HG02885 (cell line): ENCODE measurements around the gene ADAMTS15.

ENCODE experiments used
- ATAC-seq: cut with Tn5 transposase; IDR thresholded peaks from one replicate; pipeline ENCODE4 v1.9.1; 2021; ENCODE audit warnings: mild to moderate bottlenecking; ENCODE audit not compliant: unreplicated experiment, poor library complexity

ADAMTS15 gene

DNA sequence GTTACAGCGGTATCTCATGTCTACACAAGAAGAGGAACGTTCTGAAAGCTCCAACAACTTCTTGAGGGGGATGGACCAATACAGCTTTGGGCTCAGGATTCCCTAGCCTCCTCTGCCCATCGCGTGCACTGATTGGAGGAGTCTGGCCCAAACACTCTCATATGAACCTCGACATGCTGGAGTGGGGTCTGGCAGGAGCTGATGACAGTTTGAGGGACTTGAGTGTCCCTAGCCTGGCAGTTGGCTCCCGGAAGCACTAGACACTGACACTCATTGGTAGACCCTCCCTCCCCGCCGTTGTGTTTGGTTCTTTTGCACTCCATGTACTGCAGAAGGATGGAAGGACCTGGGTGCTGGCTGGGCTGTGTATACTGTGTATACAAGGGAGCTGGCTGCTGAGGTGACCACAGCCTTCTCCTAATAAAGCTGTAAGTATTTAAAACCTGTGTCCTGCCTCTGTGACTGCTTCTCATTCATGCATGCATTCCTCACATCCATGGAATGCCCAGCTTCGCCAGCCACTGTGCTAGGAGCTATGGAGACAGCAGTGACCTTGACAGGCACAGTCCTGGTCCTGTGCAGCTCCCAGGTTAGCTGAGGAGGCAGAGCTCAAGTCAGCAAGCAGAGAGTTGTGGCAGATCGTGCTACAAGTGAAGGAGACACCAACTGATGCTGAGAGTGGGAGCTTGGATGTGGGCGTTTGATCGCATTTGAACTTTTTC lies 27.9 kb downstream of the ADAMTS15 start:
- no peak for ATAC-seq

DNA sequence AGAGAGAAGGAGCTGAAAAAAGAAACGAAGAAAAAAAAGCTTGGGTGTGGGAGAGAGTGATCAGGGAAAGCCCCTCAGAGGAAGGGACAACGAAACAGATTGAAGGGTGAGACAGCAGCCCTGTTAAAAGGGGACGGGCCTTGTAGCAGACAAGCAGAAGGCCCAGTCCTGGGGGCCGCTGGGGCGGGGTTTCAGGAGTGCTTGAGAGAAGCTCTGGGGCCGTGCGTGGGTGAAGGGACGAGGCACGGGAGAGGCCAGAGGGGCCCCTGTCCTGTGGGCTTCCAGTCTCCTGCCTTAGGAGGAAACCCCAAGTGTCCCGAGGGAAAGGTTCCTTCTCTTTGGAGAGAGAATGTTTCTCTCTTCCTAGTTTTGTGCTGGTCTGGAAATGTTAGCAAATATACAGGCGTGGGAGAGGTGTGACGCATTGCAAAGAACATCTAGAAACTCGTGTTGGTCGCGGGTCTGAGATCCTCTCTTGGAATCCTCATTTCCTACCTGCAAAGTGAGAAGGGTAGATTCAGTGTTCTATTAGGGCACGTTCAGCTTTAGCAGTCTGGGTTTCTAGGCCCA lies 28.6 kb downstream of the ADAMTS15 start:
- no peak for ATAC-seq

DNA sequence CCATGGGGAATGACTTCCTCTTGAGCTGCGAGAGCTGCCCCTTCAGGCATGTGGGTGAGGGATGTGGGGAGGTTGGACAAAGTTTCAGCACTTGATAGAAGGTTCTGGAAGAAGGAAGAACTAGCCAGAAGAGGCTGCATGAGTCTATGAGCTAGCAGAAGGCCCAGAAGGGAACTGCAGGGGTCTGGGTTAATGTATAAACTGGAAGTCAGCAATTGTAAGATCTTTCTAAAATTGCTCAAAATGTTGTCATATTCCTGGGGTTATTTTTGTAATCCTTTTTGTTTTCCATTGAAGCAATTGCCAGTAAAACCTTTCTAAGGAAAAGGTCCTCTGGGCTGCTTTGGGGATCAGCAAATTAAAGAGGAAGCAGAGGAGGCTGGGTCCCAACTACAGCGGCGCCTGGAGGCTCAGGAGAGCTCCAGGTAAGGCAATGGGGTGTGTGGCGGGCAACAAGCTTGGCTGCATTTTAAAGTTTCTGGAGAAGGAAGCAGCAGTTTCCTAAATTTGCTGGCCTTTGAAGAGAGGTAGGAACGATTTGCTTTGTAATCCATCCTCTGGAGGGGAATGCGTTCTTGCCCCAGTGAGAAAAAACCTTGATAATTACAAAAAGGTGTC lies 29.2 kb downstream of the ADAMTS15 start:
- ATAC-seq = no peak

DNA sequence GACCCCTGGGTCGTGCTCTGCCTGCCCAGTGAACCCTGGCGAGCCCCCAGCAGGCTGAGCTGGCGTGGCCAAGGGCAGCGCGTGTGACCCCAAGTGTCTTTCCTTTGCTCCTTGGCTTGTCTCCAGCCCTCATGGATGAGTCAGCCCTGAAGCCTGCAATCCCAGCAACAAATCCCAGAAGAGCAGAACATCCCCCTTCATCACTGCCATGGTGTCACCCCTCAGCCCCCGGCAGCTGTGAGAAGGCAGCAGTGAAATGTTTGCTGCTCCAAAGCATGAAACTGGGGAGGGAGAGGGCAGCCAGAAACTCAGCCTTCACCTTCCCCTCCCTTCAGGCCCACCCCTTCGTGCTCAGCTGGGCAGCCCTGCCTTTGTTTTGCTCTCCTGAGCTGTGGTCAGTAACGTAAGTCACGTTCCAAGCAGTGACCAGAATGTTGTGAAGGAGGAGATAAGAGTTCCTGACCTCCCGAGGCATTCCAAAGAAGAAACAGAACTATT lies 29.8 kb downstream of the ADAMTS15 start:
- no peak for ATAC-seq

DNA sequence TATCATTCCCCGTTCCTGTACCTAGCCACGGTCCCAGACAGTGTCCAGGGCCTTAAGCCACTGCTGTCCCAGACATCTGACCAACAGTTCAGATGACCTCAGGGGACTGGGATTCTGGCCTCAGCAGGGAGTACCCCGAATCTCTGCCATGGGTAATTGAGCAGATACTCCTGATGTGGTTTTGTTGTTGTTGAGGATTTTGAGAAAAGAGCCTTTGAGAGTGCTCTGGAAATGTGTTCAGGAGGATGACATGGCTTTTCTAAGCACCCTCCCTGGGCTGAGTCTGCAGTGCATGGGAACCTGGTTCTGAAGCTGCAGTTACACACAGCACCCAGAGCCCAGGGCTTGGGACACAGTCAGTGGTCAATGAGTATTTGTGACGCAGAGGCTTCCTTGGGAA lies 30.4 kb downstream of the ADAMTS15 start:
- no peak for ATAC-seq

DNA sequence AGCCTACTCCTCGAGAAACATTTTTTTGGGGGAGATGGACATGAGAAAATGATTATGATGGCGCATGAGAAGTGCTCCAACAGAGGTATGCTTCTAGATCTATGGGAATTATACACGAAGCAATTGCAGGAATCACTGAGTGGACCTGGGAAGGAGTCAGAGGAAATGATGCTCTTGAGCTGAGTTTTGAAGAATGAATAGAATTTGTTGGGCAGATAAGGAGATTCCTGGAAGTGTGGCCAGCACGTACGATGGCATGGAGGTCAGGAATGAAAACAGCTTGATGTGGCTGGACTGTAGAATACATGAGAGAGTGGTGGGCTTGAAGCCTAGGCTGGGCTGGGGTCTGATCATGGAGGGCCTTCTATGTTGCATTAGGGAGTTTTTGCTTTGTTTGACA lies 31.7 kb downstream of the ADAMTS15 start:
- ATAC-seq = no peak

DNA sequence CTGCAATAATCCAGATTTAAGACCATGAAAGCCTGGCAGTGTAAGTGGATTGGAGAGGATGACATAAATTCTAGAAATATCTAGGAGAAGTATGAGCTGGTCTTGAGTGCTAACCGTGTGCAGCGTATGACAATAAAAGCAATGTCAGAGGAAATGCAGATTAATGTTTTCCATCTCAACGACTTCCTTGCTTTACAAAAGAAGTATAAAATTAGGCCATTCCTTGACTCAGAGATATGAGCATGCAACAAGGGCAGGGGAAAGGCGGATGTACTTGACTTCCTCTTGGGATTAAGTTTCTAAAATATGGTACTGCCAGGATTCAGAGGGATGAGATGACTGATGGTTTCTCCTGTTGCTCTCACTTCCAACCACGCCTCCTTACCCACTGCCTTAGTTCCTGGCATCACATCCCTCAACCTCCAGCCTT lies 32.3 kb downstream of the ADAMTS15 start:
- ATAC-seq = no peak

DNA sequence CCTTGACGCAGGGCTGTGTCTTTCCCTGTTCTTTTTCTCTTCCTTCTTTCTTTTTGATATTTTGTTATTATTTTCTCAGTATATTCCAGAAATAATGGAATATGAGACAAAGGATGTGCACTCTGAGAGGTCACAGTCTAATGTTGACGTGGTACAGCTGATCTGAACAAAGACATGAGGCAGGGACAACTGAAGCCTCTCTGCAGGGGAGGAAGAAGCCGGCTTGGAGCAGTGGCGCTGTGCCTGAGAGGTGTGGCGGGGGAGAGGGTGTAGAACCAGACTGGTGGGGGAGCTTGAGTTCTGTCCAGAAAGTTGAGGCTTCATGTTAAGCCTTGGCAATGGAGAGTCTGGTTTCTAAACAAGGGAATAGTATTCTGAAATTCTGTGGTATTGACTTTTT lies 34.7 kb downstream of the ADAMTS15 start:
- no peak for ATAC-seq

DNA sequence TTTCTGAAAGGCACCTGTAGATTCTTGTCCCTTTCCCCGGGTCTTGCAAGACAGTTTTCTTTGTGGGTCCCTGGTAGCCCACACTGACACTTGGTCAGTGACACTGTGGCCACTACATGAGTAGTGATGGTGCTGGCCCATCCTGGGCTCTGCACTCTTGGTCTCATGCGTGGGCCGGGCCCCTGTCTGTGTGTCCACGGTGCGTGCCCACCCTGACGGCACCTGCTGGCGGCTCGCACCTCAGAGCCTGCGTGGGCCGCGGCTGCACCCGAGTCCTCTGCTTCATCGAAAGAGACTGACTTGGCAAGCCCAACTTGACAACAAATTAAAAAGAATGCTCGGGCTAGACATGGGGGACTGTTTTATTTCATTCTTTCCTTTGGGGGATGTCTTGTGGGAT lies 37.5 kb downstream of the ADAMTS15 start:
- ATAC-seq = no peak

DNA sequence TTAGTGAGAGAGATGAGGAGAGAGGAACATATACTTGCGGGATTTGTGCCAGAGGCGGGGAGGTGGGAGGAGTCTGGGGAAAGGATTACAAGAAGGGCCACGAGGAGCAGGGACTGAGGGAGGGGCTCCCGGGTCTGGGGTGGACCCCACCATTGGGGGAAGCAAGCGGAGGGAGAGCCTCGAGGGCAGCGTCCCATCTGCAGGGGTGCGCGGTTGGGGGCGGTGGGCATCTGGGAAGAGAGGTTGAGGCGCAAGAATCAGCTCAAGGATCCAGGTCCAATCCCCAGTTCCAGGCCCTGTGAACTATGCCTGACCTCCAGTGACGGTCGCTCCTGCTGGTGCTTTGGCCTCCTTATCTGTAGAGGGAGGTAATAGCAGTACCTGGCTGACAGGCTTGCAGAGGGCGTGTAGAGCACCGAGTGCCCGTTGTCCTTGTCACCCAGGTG lies 38.0 kb downstream of the ADAMTS15 start:
- no peak for ATAC-seq

DNA sequence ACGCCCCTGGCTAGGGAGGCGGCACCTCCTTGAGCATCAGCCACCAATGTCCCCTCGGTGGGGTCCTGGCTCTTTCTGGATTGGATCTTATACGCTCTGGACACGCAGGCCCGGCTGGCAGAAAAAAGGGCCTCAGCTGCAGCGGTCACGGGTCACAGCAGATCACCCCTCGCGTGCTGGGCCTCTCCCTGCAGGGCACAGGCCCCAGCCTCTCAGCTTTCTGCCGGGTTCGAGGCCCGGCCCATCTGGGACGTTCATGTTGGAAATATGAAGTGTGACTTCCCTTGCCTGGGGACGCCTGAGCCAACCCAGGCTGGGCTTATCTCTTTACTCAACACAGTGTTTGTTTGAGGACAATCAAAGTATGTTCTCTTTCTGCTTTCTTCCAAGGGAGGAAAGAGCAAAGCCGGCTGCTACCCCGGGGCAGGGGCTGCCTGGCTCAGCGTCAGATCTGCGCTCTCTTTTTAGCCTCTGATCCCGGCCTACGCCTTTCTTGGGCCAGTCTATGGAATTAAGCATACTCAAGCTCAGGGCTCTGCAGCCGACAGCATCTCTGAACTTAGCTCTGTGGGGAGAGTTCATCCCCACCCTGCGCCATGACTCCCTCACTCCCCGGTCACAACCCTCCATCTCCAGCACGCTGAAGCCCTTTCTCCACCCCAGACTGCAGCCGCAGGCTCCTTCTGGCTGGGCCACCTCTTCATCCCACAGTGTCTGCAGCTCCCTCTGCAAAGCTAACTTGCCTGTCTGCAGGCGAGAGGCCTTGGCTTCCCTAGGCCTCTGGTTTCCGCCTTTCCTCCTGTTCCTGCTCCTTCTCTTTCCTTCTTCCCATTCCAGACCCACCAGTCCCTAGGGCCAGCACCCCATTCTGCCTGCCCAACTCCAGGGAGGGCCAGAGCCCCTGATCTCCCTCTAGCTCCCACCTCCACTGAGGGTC lies 38.8 kb downstream of the ADAMTS15 start:
- ATAC-seq = no peak

DNA sequence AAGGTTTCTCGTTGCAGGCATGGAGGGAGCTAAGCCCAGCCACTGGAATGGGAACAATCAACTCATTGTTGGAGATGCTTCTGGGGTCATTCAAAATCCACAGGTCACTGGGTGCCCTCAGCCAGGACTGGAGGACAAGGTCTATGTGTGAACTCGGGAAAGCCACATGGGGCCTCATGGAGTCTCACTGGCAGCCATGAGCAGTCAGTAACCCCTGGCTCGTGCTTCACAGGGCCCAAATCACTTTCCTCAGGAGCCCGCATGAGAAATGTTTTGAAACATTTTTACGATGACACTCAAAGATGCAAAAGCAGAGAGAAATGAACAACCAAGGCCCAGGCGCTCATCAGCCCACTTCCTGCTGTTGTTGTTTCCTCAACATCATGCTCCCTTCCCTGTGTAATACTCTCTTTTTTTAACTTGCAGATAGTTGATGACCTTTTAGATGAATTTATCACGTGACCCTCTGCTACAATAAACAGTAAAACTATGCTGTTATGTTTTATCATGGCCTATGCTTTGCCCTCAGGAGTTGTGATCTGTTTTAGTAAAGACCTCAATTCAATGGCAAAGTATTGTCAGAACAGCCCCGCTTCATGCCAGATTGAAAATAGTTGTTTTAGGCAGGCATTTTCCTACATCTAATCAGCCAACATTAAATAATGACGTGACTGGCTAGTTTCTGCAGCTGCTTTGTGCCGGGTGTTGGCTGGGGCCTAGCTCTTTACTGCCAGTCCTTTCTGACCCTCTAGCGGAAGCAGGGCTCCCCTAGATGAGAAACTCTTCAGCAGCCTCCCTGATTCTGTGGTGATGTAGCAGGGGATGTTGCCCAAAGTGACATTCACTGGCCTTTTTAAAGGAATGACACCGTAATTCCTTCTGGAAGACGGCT lies 39.7 kb downstream of the ADAMTS15 start:
- no peak for ATAC-seq

DNA sequence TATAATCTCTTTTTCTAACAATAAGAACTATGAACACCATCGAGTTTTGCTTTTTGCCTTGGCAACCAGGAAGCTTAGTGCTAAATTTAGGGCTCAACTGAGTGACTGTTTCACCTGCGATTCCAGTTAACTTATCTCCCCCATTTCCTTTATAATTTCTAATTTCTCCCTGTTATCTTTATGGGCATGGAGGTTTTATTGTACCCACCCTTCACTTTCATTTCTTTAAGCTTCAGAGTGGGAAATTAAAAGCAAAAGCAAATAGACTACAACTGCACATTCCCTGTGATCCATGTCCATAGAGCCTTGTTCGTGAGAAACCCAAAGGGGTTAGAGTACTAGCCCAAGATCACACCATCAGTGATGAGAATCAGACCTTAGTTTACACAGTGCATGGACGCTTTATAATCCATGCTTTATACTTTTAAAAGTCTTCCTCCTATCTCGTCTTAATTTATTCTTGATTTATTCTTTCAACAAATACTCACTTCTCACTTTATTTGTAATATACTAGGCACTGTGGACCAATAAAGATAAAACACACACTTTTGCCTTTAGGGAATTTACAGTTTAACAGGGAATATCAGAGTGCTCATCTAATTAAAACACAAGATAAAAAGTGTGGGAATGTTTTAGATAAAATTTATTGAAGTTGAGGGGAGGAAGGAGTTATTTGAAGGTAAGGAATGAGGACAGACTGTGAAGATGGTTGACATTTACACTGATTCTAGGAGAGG lies 40.6 kb downstream of the ADAMTS15 start:
- no peak for ATAC-seq

DNA sequence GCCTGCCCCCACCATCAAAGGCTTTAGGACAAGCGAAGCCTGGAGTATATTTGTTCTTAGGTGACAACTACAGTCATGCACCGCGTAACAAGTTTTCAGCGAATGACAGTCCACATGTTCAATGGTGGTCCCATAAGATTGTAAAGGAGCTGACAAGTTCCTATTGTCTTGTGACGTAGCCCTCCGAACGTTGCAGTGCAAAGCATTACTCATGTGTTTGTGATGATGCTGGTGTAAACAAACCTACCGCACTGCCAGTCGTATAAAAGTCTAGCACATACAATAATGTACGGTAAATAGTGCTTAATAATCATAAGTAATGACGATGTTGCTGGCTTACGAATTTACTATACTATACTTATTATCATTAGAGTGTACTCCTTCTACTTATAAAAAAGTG lies 41.3 kb downstream of the ADAMTS15 start:
- ATAC-seq = no peak

DNA sequence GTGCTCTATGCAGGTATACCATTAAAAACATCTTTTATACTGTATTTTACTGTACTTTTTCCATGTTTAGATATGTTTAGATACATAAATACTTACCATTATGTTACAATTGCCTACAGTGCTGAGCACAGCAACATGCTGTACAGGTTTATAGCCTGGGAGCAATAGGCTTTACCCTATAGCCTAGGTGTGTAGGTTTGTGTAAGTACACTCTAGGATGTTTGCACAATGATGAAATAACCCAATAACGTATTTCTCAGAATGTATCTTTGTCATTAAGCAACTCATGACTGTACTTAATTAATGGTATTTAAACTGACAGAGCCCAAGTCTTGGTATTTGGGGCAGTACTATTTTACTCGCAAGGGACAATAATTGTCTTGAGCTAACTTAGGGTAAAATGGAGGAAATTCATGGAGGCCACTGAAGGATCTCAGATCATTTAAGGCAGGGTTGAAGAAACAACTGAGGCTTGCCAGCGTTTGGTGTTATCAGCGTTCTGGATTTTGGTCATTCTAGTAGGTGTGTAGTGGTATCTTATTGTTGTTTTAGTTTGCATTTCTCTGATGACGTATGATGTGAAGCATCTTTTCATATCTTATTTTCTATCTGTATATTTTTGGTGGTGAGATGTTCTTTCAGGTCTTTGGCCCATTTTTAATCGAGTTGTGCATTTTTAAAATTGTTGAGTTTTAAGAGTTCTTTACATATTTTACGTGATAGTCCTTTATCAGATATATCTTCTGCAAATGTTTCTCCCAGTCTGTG lies 42.4 kb downstream of the ADAMTS15 start:
- no peak for ATAC-seq

DNA sequence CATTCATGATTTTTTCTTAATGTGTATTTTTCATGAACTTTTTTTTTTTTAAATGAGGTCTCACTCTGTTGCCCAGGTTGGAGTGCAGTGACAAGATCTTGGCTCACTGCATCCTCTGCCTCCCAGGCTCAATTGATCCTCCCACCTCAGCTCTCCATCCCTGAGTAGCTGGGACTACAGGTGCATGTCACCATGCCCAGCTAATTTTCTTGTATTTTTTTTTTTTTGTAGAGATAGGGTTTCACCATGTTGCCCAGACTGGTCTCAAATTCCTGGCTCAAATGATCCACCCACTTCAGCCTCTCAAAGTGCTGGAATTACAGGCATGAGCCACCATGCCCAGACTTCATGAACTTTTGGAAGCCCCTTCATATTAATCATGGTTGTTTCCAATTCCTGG lies 49.7 kb downstream of the ADAMTS15 start:
- ATAC-seq = no peak

DNA sequence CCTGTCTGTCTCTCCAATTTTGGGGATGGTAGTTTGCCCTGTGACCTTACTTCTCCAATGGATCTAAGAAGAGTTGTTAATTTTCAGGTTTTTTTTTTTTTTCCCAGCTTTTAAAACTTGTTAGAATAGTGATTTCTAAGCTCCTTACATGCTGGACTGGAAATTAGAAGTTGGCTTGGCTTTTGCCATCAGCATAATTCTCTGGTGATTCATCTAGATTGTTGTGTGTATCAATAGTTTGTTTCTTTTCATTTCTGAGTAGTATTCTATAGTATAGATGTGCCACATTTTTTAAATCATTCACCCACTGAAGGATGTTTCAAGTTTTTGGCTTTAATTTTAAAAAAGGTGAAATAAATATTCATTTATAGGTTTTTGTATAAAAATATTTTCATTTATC lies 51.4 kb downstream of the ADAMTS15 start:
- no peak for ATAC-seq

DNA sequence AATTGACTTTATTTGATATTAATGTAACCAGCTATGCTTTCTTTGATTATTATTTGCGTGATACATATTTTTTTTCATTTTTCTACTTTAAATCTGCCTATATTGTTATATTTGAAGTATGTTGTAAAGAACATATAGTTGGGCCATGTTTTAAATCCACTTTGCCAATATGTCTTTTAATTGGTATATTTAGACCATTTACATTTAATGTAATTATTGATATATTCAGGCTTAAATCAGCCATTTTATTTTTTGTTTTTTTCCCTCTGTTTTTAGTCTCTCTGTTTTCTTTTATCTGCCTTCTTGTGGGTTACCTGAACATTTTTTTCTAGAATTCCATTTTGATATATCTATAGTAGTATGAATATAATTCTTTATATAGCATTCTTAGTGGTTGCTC lies 55.9 kb downstream of the ADAMTS15 start:
- ATAC-seq = no peak
